Spleen (tissue), 7 donors: ENCODE results near the gene IDNK.

Experiments
- POLR2A ChIP-seq, 3 donors: fragments of 450-650 bp; IDR thresholded peaks; one replicate each; pipeline ENCODE4 v1.5.1; 2017; ENCODE audit warnings: antibody characterized with exemption in 3 of 3, mild to moderate bottlenecking in 1 of 3
- POLR2AphosphoS5 ChIP-seq, 3 donors: sonication (generic); formaldehyde crosslinking; IDR thresholded peaks; one replicate each; pipeline ENCODE4 v1.5.1; 2017; ENCODE audit warnings: antibody characterized with exemption in 3 of 3
- TF ChIP-seq, protein P1 (sequence below), 11 experiments: fragments of 200-600 bp in 7 of 11; fragments of 450-650 bp in 4 of 11; sonication (generic) in 4 of 11; IDR thresholded peaks in 8 of 11; conservative IDR thresholded peaks in 3 of 11; 1 replicate in 7 of 11; 2 replicates in 4 of 11; pipeline versions ENCODE4 v1.4.0 to v1.8.0; 2016 to 2021; ENCODE audit warnings: antibody characterized with exemption in 11 of 11, inconsistent platforms in 4 of 11, mild to moderate bottlenecking in 1 of 11
- donor health status: DM: no; HTN: no; CAD: no; lungs with moderate emphysema.
- donor health status: DM: no; HTN: no; CAD: no.
- donor health status: DM: no; HTN: no; CAD: no.

DNA sequence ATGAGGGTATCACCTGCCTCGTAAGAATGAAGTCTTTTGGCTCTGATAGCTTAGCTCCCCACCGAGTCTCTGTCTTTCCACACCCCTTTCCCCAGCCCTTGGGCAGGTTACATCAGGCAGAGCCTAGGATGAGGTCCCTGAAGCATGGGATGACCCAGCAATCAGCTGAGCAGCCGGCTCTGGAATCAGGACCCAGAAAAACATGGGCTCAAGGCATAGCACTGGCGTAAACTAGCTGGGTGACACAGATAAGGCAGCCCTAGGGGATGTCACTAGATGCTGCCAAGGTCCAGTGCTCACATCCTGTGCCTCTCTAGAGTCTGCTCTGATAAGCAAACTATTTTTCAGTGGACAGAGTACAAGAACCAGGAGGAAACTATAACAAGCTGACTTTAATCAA is 26.6 kb downstream of the IDNK start:
- TF ChIP-seq, protein P1, sequence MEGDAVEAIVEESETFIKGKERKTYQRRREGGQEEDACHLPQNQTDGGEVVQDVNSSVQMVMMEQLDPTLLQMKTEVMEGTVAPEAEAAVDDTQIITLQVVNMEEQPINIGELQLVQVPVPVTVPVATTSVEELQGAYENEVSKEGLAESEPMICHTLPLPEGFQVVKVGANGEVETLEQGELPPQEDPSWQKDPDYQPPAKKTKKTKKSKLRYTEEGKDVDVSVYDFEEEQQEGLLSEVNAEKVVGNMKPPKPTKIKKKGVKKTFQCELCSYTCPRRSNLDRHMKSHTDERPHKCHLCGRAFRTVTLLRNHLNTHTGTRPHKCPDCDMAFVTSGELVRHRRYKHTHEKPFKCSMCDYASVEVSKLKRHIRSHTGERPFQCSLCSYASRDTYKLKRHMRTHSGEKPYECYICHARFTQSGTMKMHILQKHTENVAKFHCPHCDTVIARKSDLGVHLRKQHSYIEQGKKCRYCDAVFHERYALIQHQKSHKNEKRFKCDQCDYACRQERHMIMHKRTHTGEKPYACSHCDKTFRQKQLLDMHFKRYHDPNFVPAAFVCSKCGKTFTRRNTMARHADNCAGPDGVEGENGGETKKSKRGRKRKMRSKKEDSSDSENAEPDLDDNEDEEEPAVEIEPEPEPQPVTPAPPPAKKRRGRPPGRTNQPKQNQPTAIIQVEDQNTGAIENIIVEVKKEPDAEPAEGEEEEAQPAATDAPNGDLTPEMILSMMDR (IDR thresholded peaks at IDR 0.05 in 8 of 11, conservative IDR thresholded peaks at IDR 0.05 in 3 of 11) = peak in 2 of 11 experiments; percentile 7 to 15
- TF ChIP-seq POLR2A (IDR thresholded peaks at IDR 0.05) (no peak), POLR2AphosphoS5 (IDR thresholded peaks at IDR 0.05) (no peak)
